Gastrocnemius medialis (tissue), 4 donors: ENCODE results near the gene RGS4. TPM values are rescaled to one million over a fixed set of nuclear protein-coding genes. Genes with fewer than 3 reads are reported as not detected.

ENCODE experiments used
- ATAC-seq, 2 donors: fragments of 150-250 bp; one replicate each; pipeline ENCODE4 v1.9.1; 2016
- DNase-seq, 2 donors: peaks; one replicate each; pipeline ENCODE4 v3.0.0-alpha.2; 2019
- H3K27ac ChIP-seq, 4 donors: fragments of 200-600 bp; sonication (generic); 1 replicate in 1 of 4; 2 replicates in 3 of 4; pipeline ENCODE4 v1.5.1; 2016 to 2018; ENCODE audit warnings: mild to moderate bottlenecking in 2 of 4, moderate library complexity in 1 of 4
- H3K27me3 ChIP-seq, 3 donors: fragments of 200-600 bp; sonication (generic) in 2 of 3; 1 replicate in 1 of 3; 2 replicates in 2 of 3; pipeline versions ENCODE4 v1.5.1 to v1.6.0; 2016 to 2019; ENCODE audit warnings: mild to moderate bottlenecking in 1 of 3, moderate library complexity in 1 of 3
- H3K36me3 ChIP-seq, 2 donors: fragments of 200-600 bp; sonication (generic) in 1 of 2; one replicate each; pipeline ENCODE4 v1.5.1; 2017 to 2018
- H3K4me1 ChIP-seq, 2 donors: fragments of 200-600 bp; sonication (generic) in 1 of 2; one replicate each; pipeline ENCODE4 v1.5.1; 2016 to 2017; ENCODE audit warnings: mild to moderate bottlenecking in 2 of 2
- H3K4me3 ChIP-seq, 4 donors: fragments of 200-600 bp; sonication (generic) in 3 of 4; 1 replicate in 1 of 4; 2 replicates in 3 of 4; pipeline ENCODE4 v1.5.1; 2016 to 2019; ENCODE audit warnings: mild to moderate bottlenecking in 2 of 4
- H3K9me3 ChIP-seq, 3 donors: fragments of 200-600 bp; sonication (generic) in 2 of 3; 1 replicate in 1 of 3; 2 replicates in 2 of 3; pipeline ENCODE4 v1.5.1; 2016 to 2019
- POLR2A ChIP-seq, 2 donors: fragments of 450-650 bp; IDR thresholded peaks; one replicate each; pipeline ENCODE4 v1.6.1; 2017; ENCODE audit warnings: antibody characterized with exemption in 2 of 2, mild to moderate bottlenecking in 2 of 2, moderate library complexity in 2 of 2
- in situ Hi-C, 4 donors: fragments of 200-750 bp; cut with MboI; loops; one replicate each; pipeline versions ENCODE4 v1.15.0 to v1.8.0; 2017; ENCODE audit warnings: low sequenced_read_pairs in 4 of 4
- intact Hi-C: fragments of 100-400 bp; cut with DNase I; formaldehyde crosslinking; loops from one replicate; pipeline ENCODE4 v1.15.1; 2023; ENCODE audit warnings: low total_unique reads
- total RNA-seq, 4 donors: library from RNA; depleted of rRNA; stranded (reverse); fragments of >200 nt; gene quantifications; one replicate each; pipeline versions ENCODE4 v1.1.0 to v1.2.3, GENCODE V29; 2016
- TF ChIP-seq, protein P1 (sequence below), 5 experiments: fragments of 450-650 bp in 3 of 5; fragments of 200-600 bp in 2 of 5; sonication (generic) in 2 of 5; IDR thresholded peaks in 4 of 5; conservative IDR thresholded peaks in 1 of 5; 1 replicate in 4 of 5; 2 replicates in 1 of 5; pipeline ENCODE4 v1.5.1; 2016 to 2019; ENCODE audit warnings: antibody characterized with exemption in 5 of 5, mild to moderate bottlenecking in 3 of 5, moderate library complexity in 3 of 5

The RGS4 gene
- total RNA-seq, 4 donors from 2014 or later, result not detected

DNA sequence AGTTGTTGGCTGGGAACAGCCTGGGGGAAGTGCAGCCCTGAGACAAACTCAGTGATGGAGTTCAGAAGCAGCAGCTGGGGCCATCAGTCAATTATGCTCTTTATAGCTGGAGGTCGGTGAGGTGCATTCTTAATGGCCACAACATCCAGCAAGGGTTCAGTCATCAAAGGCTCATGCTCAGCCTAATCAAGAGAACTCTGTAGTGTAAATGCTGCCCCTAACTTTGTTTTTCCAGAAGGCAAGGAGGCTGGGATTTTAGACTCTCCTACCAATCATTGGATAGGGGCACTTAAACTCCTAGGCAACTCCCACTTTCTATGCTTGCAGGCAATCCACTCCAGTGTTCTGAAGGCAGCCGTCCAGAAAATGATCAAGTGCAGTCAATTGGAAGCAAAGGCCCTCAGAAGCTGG is 15.0 kb upstream of the RGS4 start:
- H3K9me3 ChIP-seq, result no peaks in the 10 kb centered on the region
- DNase-seq (no peak), ATAC-seq (no peak)
- no peak for TF ChIP-seq POLR2A (IDR thresholded peaks at IDR 0.05)
- TF ChIP-seq, protein P1, sequence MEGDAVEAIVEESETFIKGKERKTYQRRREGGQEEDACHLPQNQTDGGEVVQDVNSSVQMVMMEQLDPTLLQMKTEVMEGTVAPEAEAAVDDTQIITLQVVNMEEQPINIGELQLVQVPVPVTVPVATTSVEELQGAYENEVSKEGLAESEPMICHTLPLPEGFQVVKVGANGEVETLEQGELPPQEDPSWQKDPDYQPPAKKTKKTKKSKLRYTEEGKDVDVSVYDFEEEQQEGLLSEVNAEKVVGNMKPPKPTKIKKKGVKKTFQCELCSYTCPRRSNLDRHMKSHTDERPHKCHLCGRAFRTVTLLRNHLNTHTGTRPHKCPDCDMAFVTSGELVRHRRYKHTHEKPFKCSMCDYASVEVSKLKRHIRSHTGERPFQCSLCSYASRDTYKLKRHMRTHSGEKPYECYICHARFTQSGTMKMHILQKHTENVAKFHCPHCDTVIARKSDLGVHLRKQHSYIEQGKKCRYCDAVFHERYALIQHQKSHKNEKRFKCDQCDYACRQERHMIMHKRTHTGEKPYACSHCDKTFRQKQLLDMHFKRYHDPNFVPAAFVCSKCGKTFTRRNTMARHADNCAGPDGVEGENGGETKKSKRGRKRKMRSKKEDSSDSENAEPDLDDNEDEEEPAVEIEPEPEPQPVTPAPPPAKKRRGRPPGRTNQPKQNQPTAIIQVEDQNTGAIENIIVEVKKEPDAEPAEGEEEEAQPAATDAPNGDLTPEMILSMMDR (IDR thresholded peaks at IDR 0.05 in 4 of 5, conservative IDR thresholded peaks at IDR 0.05 in 1 of 5), result no peak
- H3K27ac ChIP-seq, result no peak overlapping the region
- no peaks in the 10 kb centered on the region for H3K4me1 ChIP-seq
- intact Hi-C loops, result no loop called here
- no peak overlapping the region for H3K4me3 ChIP-seq
- in situ Hi-C loops, result loop anchor here in 1 of 4 donors (25.0 kb wide), 1 partner anchor 167 kb away; no protein-coding TSS in a partner anchor
- no peaks in the 10 kb centered on the region for H3K27me3 ChIP-seq
- H3K36me3 ChIP-seq, result no peaks in the 10 kb centered on the region

DNA sequence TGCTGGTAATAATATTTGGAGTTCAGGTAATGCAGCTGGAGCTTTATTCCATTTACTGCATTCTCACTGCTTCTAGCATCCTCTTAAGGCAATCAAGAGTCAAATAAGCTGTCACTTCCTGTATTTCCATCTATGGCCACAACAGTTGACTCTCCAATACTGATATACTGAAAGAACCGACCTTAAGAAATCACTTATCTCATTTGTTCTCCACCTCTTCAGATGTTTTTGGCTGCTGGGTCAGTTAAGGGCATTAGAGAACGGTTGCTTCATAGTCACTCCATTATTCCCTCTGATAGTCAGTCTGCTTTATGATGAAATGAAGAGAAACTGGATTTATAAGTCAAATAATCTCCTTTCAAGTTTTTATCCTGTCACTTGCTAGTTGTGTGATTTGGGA is 14.2 kb upstream of the RGS4 start:
- H3K27me3 ChIP-seq, result no peaks in the 10 kb centered on the region
- in situ Hi-C loops (loop anchor here in 1 of 4 donors (25.0 kb wide), 1 partner anchor 168 kb away; no protein-coding TSS in a partner anchor), intact Hi-C loops (no loop called here)
- H3K9me3 ChIP-seq, result no peaks in the 10 kb centered on the region
- no peak overlapping the region for H3K27ac ChIP-seq
- H3K4me3 ChIP-seq, result no peak overlapping the region
- ATAC-seq, result no peak
- H3K36me3 ChIP-seq, result no peaks in the 10 kb centered on the region
- DNase-seq, result no peak
- H3K4me1 ChIP-seq, result no peaks in the 10 kb centered on the region
- TF ChIP-seq, protein P1 (IDR thresholded peaks at IDR 0.05 in 4 of 5, conservative IDR thresholded peaks at IDR 0.05 in 1 of 5), result no peak
- no peak for TF ChIP-seq POLR2A (IDR thresholded peaks at IDR 0.05)

DNA sequence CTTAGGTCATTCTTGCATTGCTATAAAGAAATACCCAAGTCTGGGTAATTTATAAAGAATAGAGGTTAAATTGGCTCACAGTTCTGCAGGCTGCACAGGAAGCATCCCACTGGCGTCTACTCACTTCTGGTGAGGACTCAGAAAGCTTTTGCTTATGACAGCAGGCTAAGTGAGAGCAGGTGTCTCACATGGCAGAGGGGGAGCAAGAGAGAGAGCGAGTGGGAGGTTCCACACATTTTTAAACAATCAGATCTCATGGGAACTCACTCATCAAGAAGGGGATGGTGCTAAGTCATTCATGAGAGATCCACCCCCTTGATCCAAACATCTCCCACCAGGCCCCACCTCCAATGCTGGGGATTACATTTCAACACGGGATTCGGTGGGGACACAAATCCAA is 13.6 kb upstream of the RGS4 start:
- no peaks in the 10 kb centered on the region for H3K4me1 ChIP-seq
- no peak overlapping the region for H3K27ac ChIP-seq
- in situ Hi-C loops (loop anchor here in 1 of 4 donors (25.0 kb wide), 1 partner anchor 168 kb away; no protein-coding TSS in a partner anchor), intact Hi-C loops (no loop called here)
- no peak overlapping the region for H3K4me3 ChIP-seq
- ATAC-seq (no peak), DNase-seq (no peak)
- no peaks in the 10 kb centered on the region for H3K27me3 ChIP-seq
- H3K9me3 ChIP-seq, result no peaks in the 10 kb centered on the region
- no peak for TF ChIP-seq POLR2A (IDR thresholded peaks at IDR 0.05)
- TF ChIP-seq, protein P1 (IDR thresholded peaks at IDR 0.05 in 4 of 5, conservative IDR thresholded peaks at IDR 0.05 in 1 of 5), result no peak
- H3K36me3 ChIP-seq, result no peaks in the 10 kb centered on the region

DNA sequence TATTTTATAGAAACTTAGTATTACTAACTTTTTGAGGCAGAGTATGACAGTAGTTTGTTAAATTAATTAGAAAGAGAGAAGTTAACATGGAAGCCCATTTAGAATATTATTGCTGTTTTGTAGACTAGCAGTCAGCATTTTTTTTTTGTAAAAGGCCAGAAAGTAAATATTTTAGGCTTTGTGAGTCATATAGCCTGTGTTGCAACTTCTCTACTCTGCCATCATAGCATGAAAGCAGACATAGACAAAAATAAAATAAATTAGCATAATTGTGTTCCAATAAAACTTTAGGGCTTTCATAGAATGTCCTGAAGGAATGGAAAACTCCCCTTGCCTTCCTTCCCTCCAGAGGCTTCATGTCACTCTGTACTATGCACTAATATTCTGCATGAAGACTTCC is 12.3 kb upstream of the RGS4 start:
- in situ Hi-C loops (loop anchor here in 1 of 4 donors (25.0 kb wide), 1 partner anchor 170 kb away; no protein-coding TSS in a partner anchor), intact Hi-C loops (no loop called here)
- Histone ChIP-seq H3K27ac (no peak overlapping the region), H3K4me1 (no peaks in the 10 kb centered on the region), H3K27me3 (no peaks in the 10 kb centered on the region), H3K9me3 (no peaks in the 10 kb centered on the region), H3K36me3 (no peaks in the 10 kb centered on the region), H3K4me3 (no peak overlapping the region)
- TF ChIP-seq, protein P1 (IDR thresholded peaks at IDR 0.05 in 4 of 5, conservative IDR thresholded peaks at IDR 0.05 in 1 of 5), result no peak
- TF ChIP-seq POLR2A (IDR thresholded peaks at IDR 0.05), result no peak
- no peak for ATAC-seq
- DNase-seq, result no peak
